Calu3 (cell line): ENCODE data around the gene PNPLA2. TPM values are rescaled to one million over a fixed set of nuclear protein-coding genes. Genes with fewer than 3 reads are reported as not detected.

Source experiments
- BruUV-seq: library from RNA; stranded (reverse); fragments of 400-500 nt; replicated peaks from 2 replicates; lab custom pipeline; 2021; lab: Mats Ljungman, UMichigan
- CTCF ChIA-PET: fragments of 300-600 bp; sonication (Branson Sonifier 250); formaldehyde crosslinking; loops from one replicate; lab custom pipeline; 2022; ENCODE audit warnings: antibody characterized with exemption; lab: Charles Lee
- DNase-seq: peaks from one replicate; pipeline ENCODE4 v3.0.0; 2022
- H3K27ac Mint-ChIP-seq: one replicate; pipeline ENCODE4 v1.8.0; 2022; ENCODE audit warnings: mixed read lengths; ENCODE audit not compliant: unreplicated experiment
- H3K27me3 Mint-ChIP-seq: one replicate; pipeline ENCODE4 v1.8.0; 2022; ENCODE audit warnings: mixed read lengths; ENCODE audit not compliant: unreplicated experiment
- H3K36me3 Mint-ChIP-seq: one replicate; pipeline ENCODE4 v1.8.0; 2022; ENCODE audit warnings: mild to moderate bottlenecking, moderate library complexity, mixed read lengths; ENCODE audit not compliant: insufficient read depth, unreplicated experiment
- H3K4me1 Mint-ChIP-seq: one replicate; pipeline ENCODE4 v1.8.0; 2022; ENCODE audit warnings: mild to moderate bottlenecking, low read depth, mixed read lengths; ENCODE audit not compliant: unreplicated experiment
- H3K4me3 Mint-ChIP-seq: one replicate; pipeline ENCODE4 v1.8.0; 2022; ENCODE audit warnings: mild to moderate bottlenecking, low read depth, moderate library complexity, mixed read lengths; ENCODE audit not compliant: unreplicated experiment
- H3K9me3 Mint-ChIP-seq: one replicate; pipeline ENCODE4 v1.8.0; 2022; ENCODE audit warnings: low read depth, mixed read lengths; ENCODE audit not compliant: unreplicated experiment
- CTCF ChIP-seq: fragments of 200-600 bp; IDR thresholded peaks from one replicate; pipeline ENCODE4 v1.8.0; 2022; ENCODE audit warnings: antibody characterized with exemption; ENCODE audit not compliant: unreplicated experiment
- intact Hi-C: fragments of 100-400 bp; cut with micrococcal nuclease; formaldehyde crosslinking; loops from one replicate; pipeline ENCODE4 v1.10.0; 2022; ENCODE audit not compliant: unreplicated experiment
- total RNA-seq: library from RNA; stranded (reverse); gene quantifications from 2 replicates; pipeline ENCODE4 v1.2.3, GENCODE V29; 2022

Gene PNPLA2
- total RNA-seq, 1 experiment from 2014 or later: 134 TPM

- intact Hi-C loops: no loop called here
- BruUV-seq: no TSS peak
Observed at GRCh38 chr11:792873-793272, 25.8 kb upstream of the PNPLA2 start.

GRCh38 chr11:793556-793955 is 25.2 kb upstream of the PNPLA2 start:
- intact Hi-C loops: no loop called here
- CTCF ChIA-PET: no interaction called here
- Mint-ChIP-seq H3K9me3 (no peaks in the 10 kb centered on the region), H3K27me3 (no peaks in the 10 kb centered on the region), H3K27ac (no peak overlapping the region), H3K36me3 (peaks cover 67% of the 10 kb centered on the region), H3K4me1 (no peaks in the 10 kb centered on the region), H3K4me3 (no peak overlapping the region)
- no peak for DNase-seq
- no peak for TF ChIP-seq CTCF
- BruUV-seq: no TSS peak

More at GRCh38 chr11:792873-793272, 25.8 kb upstream of the PNPLA2 start:
- Mint-ChIP-seq H3K4me3 (no peak overlapping the region), H3K36me3 (peaks cover 68% of the 10 kb centered on the region), H3K9me3 (no peaks in the 10 kb centered on the region), H3K27ac (no peak overlapping the region), H3K27me3 (no peaks in the 10 kb centered on the region), H3K4me1 (no peaks in the 10 kb centered on the region)
- CTCF ChIA-PET: no interaction called here
- no peak for TF ChIP-seq CTCF
- DNase-seq: no peak

- peak overlapping the region; percentile 83 for H3K4me3 Mint-ChIP-seq
- BruUV-seq: TSS peak; percentile 6
- DNase-seq: no peak
- peaks cover 63% of the 10 kb centered on the region for H3K36me3 Mint-ChIP-seq
- CTCF ChIA-PET: no interaction called here
- no peak overlapping the region for H3K27ac Mint-ChIP-seq
- H3K9me3 Mint-ChIP-seq: no peaks in the 10 kb centered on the region
- TF ChIP-seq CTCF: no peak
- intact Hi-C loops: no loop called here
- no peaks in the 10 kb centered on the region for H3K4me1 Mint-ChIP-seq
- no peaks in the 10 kb centered on the region for H3K27me3 Mint-ChIP-seq
Observed at GRCh38 chr11:794013-794765, 24.5 kb upstream of the PNPLA2 start.

- Mint-ChIP-seq H3K9me3 (no peaks in the 10 kb centered on the region), H3K4me1 (no peaks in the 10 kb centered on the region), H3K4me3 (peak overlapping the region; percentile 83), H3K27ac (peak overlapping the region; percentile 42), H3K36me3 (peaks cover 67% of the 10 kb centered on the region), H3K27me3 (no peaks in the 10 kb centered on the region)
- BruUV-seq: no TSS peak
- TF ChIP-seq CTCF: no peak
- CTCF ChIA-PET: interaction anchor here (0.7 to 1.1 kb wide), 3 partner anchors 9 to 20 kb away, joined by 4 to 5 read pairs (median 4); no protein-coding TSS in a partner anchor
- DNase-seq: peak; percentile 42
- intact Hi-C loops: no loop called here
Observed at GRCh38 chr11:794766-795633, 23.7 kb upstream of the PNPLA2 start.
